ENCODE data around the gene TNFRSF1B. TPM values are rescaled to one million over a fixed set of nuclear protein-coding genes. Genes with fewer than 3 reads are reported as not detected.

Gene TNFRSF1B
- total RNA-seq, 2 donors from 2014 or later, result 17.0 to 25.6 TPM

- Histone ChIP-seq H3K27me3 (no peaks in the 10 kb centered on the region), H3K9me3 (no peaks in the 10 kb centered on the region), H3K4me3 (no peak overlapping the region), H3K27ac (no peak overlapping the region), H3K4me1 (no peaks in the 10 kb centered on the region), H3K36me3 (peaks cover 73% of the 10 kb centered on the region)
- DNase-seq (ENCODE audit: low spot score), result no peak
- TF ChIP-seq CTCF (IDR thresholded peaks at IDR 0.05), result no peak
Observed at GRCh38 chr1:12249181-12249580, 82.4 kb downstream of the TNFRSF1B start.

- TF ChIP-seq CTCF (IDR thresholded peaks at IDR 0.05), result no peak
- H3K9me3 ChIP-seq, result no peaks in the 10 kb centered on the region
- DNase-seq (ENCODE audit: low spot score), result no peak
- H3K4me3 ChIP-seq, result no peak overlapping the region
- peaks cover 73% of the 10 kb centered on the region for H3K36me3 ChIP-seq
- no peaks in the 10 kb centered on the region for H3K4me1 ChIP-seq
- H3K27ac ChIP-seq, result no peak overlapping the region
- no peaks in the 10 kb centered on the region for H3K27me3 ChIP-seq
Observed at GRCh38 chr1:12249748-12250147, 83.0 kb downstream of the TNFRSF1B start.

GRCh38 chr1:12251442-12251841, 84.7 kb downstream of the TNFRSF1B start:
- DNase-seq (ENCODE audit: low spot score), result no peak
- Histone ChIP-seq H3K4me1 (no peaks in the 10 kb centered on the region), H3K4me3 (no peak overlapping the region), H3K9me3 (no peaks in the 10 kb centered on the region), H3K36me3 (peaks cover 75% of the 10 kb centered on the region), H3K27me3 (no peaks in the 10 kb centered on the region), H3K27ac (no peak overlapping the region)
- no peak for TF ChIP-seq CTCF (IDR thresholded peaks at IDR 0.05)

GRCh38 chr1:12255913-12256312, 89.1 kb downstream of the TNFRSF1B start:
- Histone ChIP-seq H3K27ac (no peak overlapping the region), H3K9me3 (no peaks in the 10 kb centered on the region), H3K4me1 (no peaks in the 10 kb centered on the region), H3K27me3 (no peaks in the 10 kb centered on the region), H3K4me3 (no peak overlapping the region), H3K36me3 (peaks cover 92% of the 10 kb centered on the region)
- TF ChIP-seq CTCF (IDR thresholded peaks at IDR 0.05), result no peak
- no peak for DNase-seq (ENCODE audit: low spot score)

- Histone ChIP-seq H3K4me1 (no peaks in the 10 kb centered on the region), H3K27ac (no peak overlapping the region), H3K4me3 (no peak overlapping the region), H3K9me3 (no peaks in the 10 kb centered on the region), H3K27me3 (no peaks in the 10 kb centered on the region), H3K36me3 (peaks cover 95% of the 10 kb centered on the region)
- no peak for DNase-seq (ENCODE audit: low spot score)
- TF ChIP-seq CTCF (IDR thresholded peaks at IDR 0.05), result no peak
Observed at GRCh38 chr1:12258272-12258671, 91.5 kb downstream of the TNFRSF1B start.

Small RNA genes lying within 50 kb of the gene (microRNA-seq; reads per million reads assigned to microRNA genes)
- gene MIR4632 (ENCODE audit: borderline number of aligned reads in 2 of 2, borderline replicate concordance in 1 of 2) (0 to 0.71 reads per million in 2 donors), gene MIR7846 (ENCODE audit: borderline number of aligned reads in 2 of 2, borderline replicate concordance in 1 of 2) (0 to 1.4 reads per million in 2 donors)

Other genes starting within 250 kb of the TNFRSF1B start
- gene KIAA2013, start 240.6 kb upstream of the TNFRSF1B start, total RNA-seq, result 10 to 100 TPM; 70.8 to 73.2 TPM
- 10 to 100 TPM; 56.1 to 58.1 TPM for gene PLOD1, start 232.3 kb upstream of the TNFRSF1B start, total RNA-seq
- 100 to 1,000 TPM; 367 to 466 TPM for gene MFN2, start 186.5 kb upstream of the TNFRSF1B start, total RNA-seq
- 10 to 100 TPM; 19.1 to 31.0 TPM for gene MIIP, start 147.5 kb upstream of the TNFRSF1B start, total RNA-seq
- 1 to 10 TPM; 3.0 to 6.0 TPM for gene TNFRSF8, start 103.7 kb upstream of the TNFRSF1B start, total RNA-seq
- 10 to 100 TPM; 48.1 to 65.2 TPM for gene VPS13D, start 63.0 kb downstream of the TNFRSF1B start, total RNA-seq